NCI-H510A treated with DMSO at 0.1 percent for 48 hours (cell line): ENCODE measurements around the gene MCM3.

Source experiments
- DNase-seq: peaks from one replicate; lab custom pipeline; 2025; lab: John Stamatoyannopoulos, UW

Gene MCM3

DNA sequence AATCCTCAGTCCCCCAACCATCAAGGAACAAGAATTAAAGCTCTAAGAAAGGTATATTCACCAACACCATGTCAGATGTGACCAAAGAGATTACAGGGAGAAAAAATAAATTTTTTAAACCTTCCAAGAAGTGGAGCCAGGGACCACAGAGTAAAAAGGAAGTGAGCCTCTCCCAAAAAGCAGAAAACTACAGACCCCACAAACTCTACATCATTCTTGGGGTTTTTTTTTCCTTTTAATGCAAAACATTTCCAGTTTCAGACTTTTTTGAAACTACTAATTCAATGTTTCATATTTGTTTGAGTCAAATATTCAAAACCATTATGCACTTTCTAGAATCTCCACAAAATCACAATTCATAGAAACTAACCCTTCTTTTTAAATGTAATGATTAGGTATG lies 33.4 kb downstream of the MCM3 start:
- DNase-seq, result no peak

DNA sequence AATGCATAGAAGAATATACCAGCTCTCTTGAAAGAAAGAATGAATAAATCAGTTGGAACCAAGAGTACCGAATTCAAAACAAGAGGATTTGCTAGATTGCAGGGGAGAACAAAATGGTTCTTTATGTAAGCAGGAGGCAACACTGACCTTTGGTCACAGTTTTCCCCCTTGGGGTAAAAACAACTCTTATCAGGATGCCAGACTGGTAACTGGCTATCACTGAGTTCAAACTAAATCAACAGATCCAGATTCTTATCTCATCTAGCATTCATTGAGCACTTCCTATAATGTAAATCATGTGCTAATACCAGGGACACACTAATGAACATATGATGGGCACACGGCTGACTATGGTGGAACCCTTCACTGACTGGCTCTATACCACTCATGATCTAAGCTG lies 35.5 kb downstream of the MCM3 start:
- DNase-seq, result no peak

DNA sequence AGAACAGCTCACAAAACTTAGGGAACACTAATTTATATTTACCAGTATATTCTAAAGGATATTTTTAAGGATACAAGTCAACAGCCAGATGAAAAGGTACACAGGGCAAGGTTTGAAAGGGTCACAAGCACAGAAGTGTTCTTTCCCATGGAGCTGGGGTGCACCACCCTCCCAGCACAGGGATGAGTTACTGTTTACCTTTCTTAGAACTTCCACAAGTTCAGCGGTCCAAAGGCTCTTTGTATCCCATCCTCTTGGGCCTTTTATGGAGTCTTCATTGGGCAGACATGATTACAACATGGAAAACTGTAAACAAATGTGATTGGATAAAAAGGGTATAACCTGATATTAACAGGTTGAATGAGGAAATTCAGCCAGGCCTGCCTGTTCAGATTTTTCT lies 39.1 kb downstream of the MCM3 start:
- DNase-seq, result no peak

DNA sequence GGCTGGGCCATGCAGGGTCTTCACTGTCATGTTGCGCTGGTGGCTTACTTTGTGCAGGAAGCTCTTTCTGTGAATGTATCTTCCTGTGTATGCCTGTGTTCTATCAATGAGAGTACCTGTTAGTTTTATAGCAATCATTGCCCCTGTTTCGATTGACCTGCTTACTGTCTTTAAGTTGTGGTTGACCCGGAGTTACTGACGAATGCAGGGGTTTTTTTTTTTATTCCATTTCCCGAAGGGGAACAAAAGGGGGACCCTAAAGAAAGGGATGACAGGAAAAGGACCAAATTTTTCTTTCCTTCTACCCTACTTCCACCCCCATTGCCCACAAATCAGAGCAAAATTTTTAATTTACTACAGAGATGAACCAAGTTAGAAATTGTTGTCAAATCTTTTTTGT lies 40.1 kb downstream of the MCM3 start, which contains the start of gene IL17F:
TSS of gene IL17F (minus strand) at position 101 of the 400 bp plus-strand sequence. CDS start at position 30, 71 bp downstream.
- no peak for DNase-seq

DNA sequence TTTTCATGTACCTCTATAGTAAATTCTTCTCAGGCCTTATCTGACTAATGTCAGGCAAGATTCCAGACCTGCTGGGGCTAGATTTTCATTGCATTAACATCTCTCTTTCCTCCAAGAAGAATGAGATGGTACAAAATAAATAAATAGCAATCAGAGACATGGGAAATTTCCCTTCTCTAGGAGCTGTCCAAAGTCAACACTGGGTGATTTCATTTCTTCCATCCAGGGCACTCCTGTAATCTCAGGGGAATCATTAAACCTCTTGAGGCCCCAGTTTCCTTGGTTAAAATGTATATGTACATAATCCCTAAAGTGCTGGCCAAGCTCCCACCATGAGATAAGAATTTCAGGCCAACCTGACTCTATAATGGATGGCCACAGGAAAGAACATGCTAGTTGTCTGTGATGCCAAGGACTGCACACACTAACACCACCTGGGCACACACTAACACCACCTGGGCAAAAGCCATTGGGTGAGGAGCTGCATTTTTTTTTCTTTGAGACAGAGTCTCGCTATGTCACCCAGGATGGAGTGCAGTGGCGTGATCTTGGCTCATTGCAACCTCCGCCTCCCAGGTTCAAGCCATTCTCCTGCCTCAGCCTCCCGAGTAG lies 41.2 kb downstream of the MCM3 start:
- DNase-seq, result no peak

DNA sequence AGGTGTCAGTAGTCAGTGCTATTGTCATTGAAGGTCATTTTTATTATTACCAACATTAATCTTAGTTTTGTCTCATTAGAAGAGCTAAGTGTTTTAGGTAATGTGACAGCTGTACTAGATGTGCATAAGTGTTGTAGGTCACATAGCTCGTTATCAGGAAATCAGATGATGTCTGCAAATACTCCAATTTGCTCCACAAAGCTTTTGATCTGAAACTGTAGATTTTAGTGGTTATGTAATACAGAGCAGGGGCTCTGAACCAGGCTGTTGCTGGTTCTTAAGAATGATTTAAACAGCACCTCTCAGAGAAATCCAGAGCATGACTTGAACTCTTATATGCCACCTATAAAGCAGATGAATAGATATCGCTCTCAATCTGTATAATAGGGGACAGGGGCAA lies 42.7 kb downstream of the MCM3 start:
- no peak for DNase-seq

DNA sequence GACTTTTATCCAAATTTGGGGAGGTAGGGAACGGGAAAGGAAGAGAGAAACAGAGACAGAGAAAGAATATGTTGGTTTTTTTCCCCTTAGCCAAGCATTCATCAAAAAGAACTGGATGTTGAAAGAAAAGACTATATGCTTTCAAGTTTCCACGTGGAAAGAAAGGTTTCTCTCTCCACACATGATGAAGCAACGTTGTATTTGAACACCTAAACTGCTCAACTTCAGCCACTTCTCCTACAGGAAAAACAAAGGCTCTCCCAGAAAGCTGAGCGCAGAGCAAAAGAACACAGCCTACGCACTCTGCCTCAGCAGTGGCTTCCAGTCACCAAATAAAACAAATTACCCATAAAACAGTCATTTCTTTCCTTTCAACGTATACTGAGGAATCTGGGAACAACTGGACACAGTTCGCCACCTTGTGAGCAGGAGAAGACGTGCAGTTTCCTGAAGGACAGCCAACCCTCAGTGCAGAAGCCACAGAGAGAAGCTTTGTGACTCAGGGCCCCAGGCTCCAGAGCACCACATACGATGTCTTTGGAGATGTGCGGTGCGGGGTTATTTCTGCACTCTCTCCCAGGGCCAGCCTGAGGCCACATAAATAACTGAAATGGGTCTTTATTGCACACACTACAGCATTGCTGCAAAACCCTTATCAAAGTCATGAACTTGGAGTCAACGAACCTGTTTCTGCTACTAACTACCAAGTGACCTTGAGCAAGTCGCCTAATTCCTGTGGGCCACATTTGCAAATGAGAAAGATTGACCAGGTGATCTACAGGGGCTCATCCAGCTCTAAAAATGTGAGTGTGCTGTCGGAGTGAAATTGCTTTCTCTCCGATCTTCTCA lies 50.3 kb downstream of the MCM3 start:
- peak; percentile 71 for DNase-seq

DNA sequence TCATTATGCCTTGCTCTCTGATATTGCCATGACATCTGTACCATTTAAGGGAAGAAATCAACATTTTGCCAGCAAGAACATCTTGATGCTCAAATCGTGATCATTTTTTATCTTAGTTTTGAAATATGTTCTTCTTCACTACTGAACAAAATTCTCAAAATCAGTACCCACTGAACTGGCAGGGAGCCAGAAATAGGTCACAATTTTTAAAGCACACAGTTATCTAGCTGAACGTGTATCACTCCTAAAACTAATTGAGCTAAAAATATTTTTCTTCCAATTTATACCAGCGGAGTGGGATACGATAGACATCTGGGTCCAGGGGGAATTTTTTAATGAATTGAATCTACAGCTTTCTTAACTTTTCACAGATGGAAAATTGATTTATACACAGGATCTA lies 51.5 kb downstream of the MCM3 start:
- DNase-seq, result no peak

DNA sequence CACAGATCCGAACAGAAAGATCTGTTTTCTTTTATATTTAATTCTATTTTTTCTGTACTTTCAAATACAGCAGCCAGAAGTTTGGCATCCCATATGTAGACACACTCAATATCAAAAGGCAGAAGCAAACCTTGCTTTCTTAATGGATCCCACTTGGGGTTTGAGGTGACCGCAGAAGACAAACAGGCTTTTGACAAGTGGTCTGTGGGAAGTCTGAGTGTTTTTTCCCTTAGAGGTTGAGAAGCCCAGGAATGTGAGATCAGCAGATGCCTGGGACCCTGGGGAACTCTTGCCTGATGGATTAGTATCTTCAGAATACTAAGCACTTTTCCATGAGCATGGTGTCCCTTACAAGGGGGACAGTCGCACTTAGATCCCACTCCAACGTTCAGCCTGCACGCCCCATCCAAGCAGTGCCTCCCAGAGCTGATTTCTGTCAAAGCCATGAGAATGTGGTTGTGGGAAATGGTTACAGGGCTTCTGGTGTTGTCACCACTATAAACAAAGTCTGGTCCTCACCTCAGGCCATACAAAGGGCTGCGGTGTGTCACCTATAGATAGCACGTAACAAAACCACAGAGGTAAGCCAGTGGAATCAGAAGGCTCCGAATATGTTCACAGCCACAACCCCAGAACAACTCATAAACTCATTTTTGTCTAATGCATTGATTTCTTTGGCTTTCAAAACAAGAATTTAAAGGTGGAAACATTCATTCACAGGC lies 53.0 kb downstream of the MCM3 start:
- DNase-seq, result no peak

DNA sequence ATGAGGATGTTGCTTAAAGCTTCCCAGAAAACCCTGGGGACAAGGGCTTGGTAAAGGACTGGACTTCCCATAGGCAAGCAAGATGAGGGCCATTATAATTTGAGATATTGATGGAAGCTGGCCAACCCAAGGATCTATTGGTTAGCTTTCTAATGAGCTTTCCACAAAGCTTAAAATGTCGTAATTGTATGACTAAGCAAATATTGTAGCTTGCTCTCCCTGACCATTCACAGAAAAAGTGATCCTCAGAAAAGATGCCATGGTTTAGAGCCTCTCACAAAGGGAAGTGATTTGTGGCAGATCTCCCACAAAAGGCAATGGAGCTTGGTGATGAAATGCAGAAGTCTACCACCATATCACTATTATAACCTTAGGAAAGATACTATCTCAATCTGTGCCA lies 53.9 kb downstream of the MCM3 start:
- DNase-seq, result no peak

DNA sequence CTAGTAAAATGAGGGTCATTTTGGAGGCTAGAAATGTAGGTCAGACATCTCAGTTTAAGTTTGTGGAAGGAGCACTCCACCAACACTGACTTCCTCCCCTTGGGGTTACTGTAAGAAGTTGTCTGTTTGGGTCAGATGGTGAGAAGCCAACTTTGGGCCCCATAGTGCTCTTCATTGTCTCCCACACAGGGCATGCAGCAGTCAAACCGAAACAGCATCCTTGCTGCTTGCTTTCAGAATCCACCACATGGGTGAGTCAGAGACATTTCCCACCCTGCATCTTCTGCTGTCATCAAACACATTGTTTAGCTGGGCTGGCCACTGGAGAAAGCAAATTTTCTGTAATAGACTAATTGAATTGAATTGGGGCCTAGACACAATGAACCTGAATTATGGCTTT lies 57.0 kb downstream of the MCM3 start:
- no peak for DNase-seq

DNA sequence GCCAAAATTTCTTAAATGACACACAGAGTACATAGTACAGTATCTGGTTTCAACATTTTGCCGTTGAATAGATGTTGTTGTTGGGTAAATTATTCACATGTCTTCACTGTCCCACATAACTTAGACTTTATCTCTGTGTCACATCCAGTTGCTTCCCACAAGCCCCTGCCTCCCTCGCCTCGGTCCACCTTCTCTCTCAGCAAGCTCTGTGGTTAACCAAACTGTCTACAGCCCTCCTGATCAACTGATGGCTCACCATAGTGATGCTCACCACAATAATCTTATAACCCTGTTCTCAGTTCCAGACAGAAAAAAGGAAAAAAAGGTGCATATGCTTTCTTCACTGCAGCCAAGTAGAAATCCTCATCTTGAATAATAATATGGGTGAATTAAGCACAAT lies 63.2 kb downstream of the MCM3 start:
- DNase-seq, result no peak

DNA sequence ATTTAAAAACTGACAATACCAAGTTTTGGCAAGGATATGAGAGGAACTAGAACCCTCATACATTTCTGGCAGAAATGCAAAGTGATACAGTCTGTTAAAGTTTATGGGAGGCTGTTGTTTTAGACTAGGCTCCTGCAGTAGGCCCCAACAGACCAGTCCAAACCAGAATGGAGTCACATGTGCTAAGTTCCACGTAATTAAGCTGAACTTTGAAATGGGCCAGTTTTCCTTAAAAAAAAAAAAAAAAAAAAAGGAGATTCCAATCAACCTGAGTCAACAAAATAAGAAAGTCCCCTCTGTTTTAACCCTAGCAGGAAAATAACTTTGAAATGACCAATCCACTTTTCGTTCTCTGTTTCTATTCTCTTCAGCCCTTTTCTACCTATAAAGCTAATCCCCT lies 66.8 kb downstream of the MCM3 start:
- DNase-seq, result no peak

DNA sequence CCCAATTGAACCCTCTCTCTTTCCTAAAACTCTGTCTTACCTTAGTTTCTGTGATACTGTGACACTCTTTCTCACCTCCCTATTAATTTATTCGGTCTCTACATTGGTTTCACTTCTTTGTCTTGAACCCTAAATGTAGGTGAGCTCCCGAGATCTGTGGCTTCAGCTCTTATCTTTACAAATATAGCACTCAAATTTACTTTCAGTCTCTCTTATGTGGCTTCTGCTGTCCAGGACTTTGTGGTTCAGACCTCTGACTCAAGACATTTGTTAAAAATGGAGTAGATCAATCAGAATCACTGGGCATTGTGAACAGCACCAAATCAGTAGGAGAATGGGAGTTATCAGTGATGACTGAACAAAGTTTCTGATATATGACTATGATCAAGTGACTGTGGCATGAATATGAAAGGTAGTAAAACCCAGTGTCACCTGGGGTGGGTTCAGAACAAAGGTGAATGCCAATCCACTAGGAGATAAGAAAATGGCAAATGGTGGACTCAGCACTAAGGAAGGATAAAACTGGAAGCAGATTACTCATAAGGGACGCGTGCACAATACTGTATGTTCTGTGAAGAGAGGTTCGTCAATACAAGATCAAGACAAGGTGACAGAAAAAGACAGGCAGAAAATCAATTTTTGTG lies 67.5 kb downstream of the MCM3 start:
- DNase-seq, result no peak

DNA sequence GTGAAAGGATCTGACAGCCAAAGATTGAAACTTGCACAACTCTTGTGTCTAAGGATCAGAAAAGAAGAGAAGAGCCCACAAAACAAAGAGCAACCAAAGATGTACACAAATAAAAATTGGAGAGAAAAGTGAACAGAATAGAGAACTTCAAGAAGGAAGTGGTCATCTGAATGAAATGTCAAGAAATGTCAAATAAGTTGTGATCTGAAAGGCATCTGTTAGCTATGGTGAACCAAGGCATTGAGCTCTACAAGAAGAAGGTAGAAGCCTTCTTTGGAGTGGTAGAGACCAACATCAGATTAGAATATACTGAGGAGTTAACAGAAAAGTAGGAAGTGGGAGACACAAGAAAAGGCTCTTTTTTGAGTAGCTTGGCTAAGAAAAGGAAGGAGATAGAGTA lies 68.8 kb downstream of the MCM3 start:
- no peak for DNase-seq
